ENCODE measurements around the gene TEX29. TPM values are rescaled to one million over a fixed set of nuclear protein-coding genes. Genes with fewer than 3 reads are reported as not detected.
A peak's percentile ranks its signal among the peaks of the same experiment; 100 is the strongest.

TEX29 gene
- total RNA-seq, 1 experiment from 2014 or later: 0.33 TPM

GRCh38 chr13:111317571-111318345 lies 2.7 kb upstream of the TEX29 start:
- H3K14ac ChIP-seq (ENCODE audit: insufficient read depth, low read length): no peak overlapping the region
- H4K8ac ChIP-seq (replicated peaks; ENCODE audit: insufficient read length, low read depth, low read length): no peak overlapping the region
- H2BK5ac ChIP-seq (ENCODE audit: insufficient read length, low read length): no peak overlapping the region
- peaks cover 4 to 7% (median 6%) of the 10 kb centered on the region in 3 experiments for H3K36me3 Mint-ChIP-seq (ENCODE audit: insufficient read depth in 1 of 3, low read depth in 3 of 3)
- H4K20me1 ChIP-seq (ENCODE audit: control insufficient read depth, insufficient read depth, insufficient read length): no peaks in the 10 kb centered on the region
- H3K4me2 ChIP-seq (ENCODE audit: insufficient read depth, insufficient read length, low read length): no peak overlapping the region
- peaks cover 7 to 10% of the 10 kb centered on the region in 2 experiments; a peak in 3 of 4 replicates for H3K4me1 Mint-ChIP-seq
- H3T11ph ChIP-seq (ENCODE audit: low read length): no peak overlapping the region
- H3K23ac ChIP-seq (ENCODE audit: insufficient read length, low read depth, low read length): no peak overlapping the region
- no peak overlapping the region for H2BK15ac ChIP-seq (ENCODE audit: low read depth, low read length)
- H3K27me3 ChIP-seq (ENCODE audit: insufficient read depth, low read length): no peaks in the 10 kb centered on the region
- H3K4ac ChIP-seq (ENCODE audit: low read depth, low read length): no peak overlapping the region
- no peak overlapping the region for H2BK20ac ChIP-seq (ENCODE audit: low read depth, low read length, poor library complexity, severe bottlenecking)
- H2AK5ac ChIP-seq (ENCODE audit: insufficient read length, low read length): no peak overlapping the region
- H3K23me2 ChIP-seq (ENCODE audit: insufficient read length, low read depth, low read length, poor library complexity, severe bottlenecking): no peaks in the 10 kb centered on the region
- H3K9ac ChIP-seq (ENCODE audit: extremely low read depth, insufficient read length, low read length): no peak overlapping the region
- no peak overlapping the region for H3K4me3 Mint-ChIP-seq
- no peak overlapping the region for H2BK120ac ChIP-seq (ENCODE audit: low read depth, low read length, poor library complexity, severe bottlenecking)
- no peaks in the 10 kb centered on the region for H3K79me2 ChIP-seq (ENCODE audit: insufficient read depth, low read length)
- H3K9me3 ChIP-seq (ENCODE audit: control insufficient read depth, low read depth, low read length): no peaks in the 10 kb centered on the region
- no peak overlapping the region for H4K91ac ChIP-seq (ENCODE audit: insufficient read length, low read depth, low read length)
- no peak overlapping the region for H2AFZ ChIP-seq (ENCODE audit: low read length)
- H3K27me3 Mint-ChIP-seq (ENCODE audit: low read depth): no peaks in the 10 kb centered on the region
- H3K79me1 ChIP-seq (ENCODE audit: insufficient read depth, low read depth, low read length, poor library complexity, severe bottlenecking): no peaks in the 10 kb centered on the region
- no peaks in the 10 kb centered on the region for H3K4me1 ChIP-seq (ENCODE audit: insufficient read depth, low read length)
- H3K18ac ChIP-seq (ENCODE audit: insufficient read length, low read depth, low read length): no peak overlapping the region
- WGBS (ENCODE audit: extremely low coverage, insufficient read length, low lambda C conversion rate): no CpG with 5 or more reads among the region's 29 CpGs
- H2BK12ac ChIP-seq (ENCODE audit: insufficient read length, low read depth, low read length): no peak overlapping the region
- no peak overlapping the region for H3K27ac ChIP-seq (ENCODE audit: insufficient read length, low read depth, low read length)
- H3K27ac Mint-ChIP-seq: peak overlapping the region; percentile 52 to 65 (median 56); a peak in 3 of 7 replicates
- H4K5ac ChIP-seq (ENCODE audit: insufficient read length, low read depth, low read length): no peak overlapping the region
- no peak for DNase-seq
- no peak for TF ChIP-seq CTCF (conservative IDR thresholded peaks at IDR 0.05)
- H3K9me3 Mint-ChIP-seq: peaks cover 3 to 8% of the 10 kb centered on the region in 2 experiments; a peak in 3 of 5 replicates
- no peak overlapping the region for H3K56ac ChIP-seq (ENCODE audit: insufficient read length, low read depth, low read length)
